NCI-H128 (cell line): ENCODE data around the gene B4GALT3.
A peak's percentile ranks its signal among the peaks of the same experiment; 100 is the strongest.

ENCODE experiments used
- DNase-seq: peaks from one replicate; lab custom pipeline; 2025; ENCODE audit not compliant: unreplicated experiment; lab: John Stamatoyannopoulos, UW

B4GALT3 gene

GRCh38 chr1:161188381-161188780 is 11.1 kb upstream of the B4GALT3 start:
- no peak for DNase-seq

- no peak for DNase-seq
Measured at GRCh38 chr1:161187311-161187710, 10.0 kb upstream of the B4GALT3 start.

GRCh38 chr1:161185732-161186311 is 8.5 kb upstream of the B4GALT3 start:
- no peak for DNase-seq

- DNase-seq: no peak
Measured at GRCh38 chr1:161185282-161185682, 8.0 kb upstream of the B4GALT3 start.

- DNase-seq: no peak
Measured at GRCh38 chr1:161182214-161182613, 4.9 kb upstream of the B4GALT3 start.

GRCh38 chr1:161180639-161181038 is 3.3 kb upstream of the B4GALT3 start:
- no peak for DNase-seq

- no peak for DNase-seq
Measured at GRCh38 chr1:161179698-161180097, 2.4 kb upstream of the B4GALT3 start.

GRCh38 chr1:161177936-161178244 is 583 bp upstream of the B4GALT3 start:
- no peak for DNase-seq

GRCh38 chr1:161176468-161177111 is 717 bp downstream of the B4GALT3 start:
- DNase-seq: no peak

- DNase-seq: no peak
Measured at GRCh38 chr1:161175771-161176453, 1.4 kb downstream of the B4GALT3 start.

GRCh38 chr1:161174911-161175310 is 2.4 kb downstream of the B4GALT3 start:
- no peak for DNase-seq

- no peak for DNase-seq
Measured at GRCh38 chr1:161173711-161174110, 3.6 kb downstream of the B4GALT3 start.

GRCh38 chr1:161172776-161173376 is 4.4 kb downstream of the B4GALT3 start:
- no peak for DNase-seq

GRCh38 chr1:161172349-161172748 is 5.0 kb downstream of the B4GALT3 start:
- no peak for DNase-seq

- no peak for DNase-seq
Measured at GRCh38 chr1:161171696-161172095, 5.6 kb downstream of the B4GALT3 start.

- no peak for DNase-seq
Measured at GRCh38 chr1:161171191-161171590, 6.1 kb downstream of the B4GALT3 start.

GRCh38 chr1:161168906-161169305 is 8.4 kb downstream of the B4GALT3 start:
- DNase-seq: no peak

- DNase-seq: no peak
Measured at GRCh38 chr1:161166669-161167548, 10.4 kb downstream of the B4GALT3 start.

GRCh38 chr1:161165742-161166668 is 11.3 kb downstream of the B4GALT3 start, which contains the start of gene PPOX:
Gene PPOX, plus strand, starts transcription at chr1:161166426. Its CDS starts 422 bp downstream, at chr1:161166848.
- peak; percentile 94 for DNase-seq
